ENCODE data around the gene EHD4.

The EHD4 gene

DNA sequence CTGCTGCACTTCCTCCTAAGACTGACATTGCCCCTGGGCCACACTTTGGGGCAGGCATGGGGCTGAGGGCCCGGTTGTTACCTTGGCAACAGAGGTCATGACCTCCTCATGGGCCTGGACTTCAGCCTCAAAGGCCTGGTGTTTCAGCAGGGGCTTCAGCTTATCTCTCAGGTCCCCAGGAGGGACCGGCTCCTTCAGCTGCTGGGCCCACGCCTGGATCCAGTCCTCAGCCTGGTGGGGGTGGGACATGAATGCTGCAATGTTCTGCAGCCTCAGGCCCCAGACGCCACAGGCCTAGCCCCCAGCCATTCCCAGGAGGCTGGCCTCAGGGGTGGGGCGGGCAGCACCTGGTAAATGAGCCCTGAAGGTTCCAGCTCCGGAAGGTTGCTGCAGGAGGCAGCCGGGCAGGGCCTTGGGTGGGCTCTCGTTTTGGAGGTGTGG is 106.1 kb downstream of the EHD4 start:
- peak overlapping the region; percentile 88 for H2AK5ac ChIP-seq (ENCODE audit: low read depth, low read length)
- peak overlapping the region; percentile 81 for H2AFZ ChIP-seq (ENCODE audit: low read length)
- H3K4me2 ChIP-seq (ENCODE audit: insufficient read depth, low read length, poor library complexity, severe bottlenecking) = no peak overlapping the region
- no peak overlapping the region for H3K4me3 ChIP-seq (ENCODE audit: low read length in 2 of 2)
- DNase-seq (ENCODE audit: low spot score) = peak; percentile 52
- no peak overlapping the region for H3K9ac ChIP-seq (ENCODE audit: low read depth, low read length, poor library complexity)
- peak overlapping the region; percentile 79 for H2BK5ac ChIP-seq (ENCODE audit: low read length)
- no peak overlapping the region for H2BK12ac ChIP-seq (ENCODE audit: low read length)
- H2BK120ac ChIP-seq (ENCODE audit: low read depth, low read length) = peak overlapping the region; percentile 35
- H3K27me3 ChIP-seq (ENCODE audit: control insufficient read depth in 3 of 3, insufficient read depth in 3 of 3, low read depth in 1 of 3, low read length in 3 of 3) = peaks cover 0 to 3% (median 0%) of the 10 kb centered on the region in 3 experiments
- peaks cover 0 to under 1% of the 10 kb centered on the region in 2 donors for H3K9me3 ChIP-seq (replicated peaks in 1 of 2; ENCODE audit: control insufficient read depth in 2 of 2, insufficient read depth in 1 of 2, low read depth in 1 of 2, low read length in 2 of 2)
- H4K91ac ChIP-seq (ENCODE audit: low read depth, low read length, poor library complexity) = no peak overlapping the region
- peaks cover 17 to 32% of the 10 kb centered on the region in 2 donors for H3K4me1 ChIP-seq (ENCODE audit: control insufficient read depth in 2 of 2, insufficient read depth in 1 of 2, low read depth in 1 of 2, low read length in 2 of 2)
- peak overlapping the region; percentile 91 for H3K18ac ChIP-seq (ENCODE audit: low read length)
- H3K36me3 ChIP-seq (replicated peaks in 1 of 2; ENCODE audit: control insufficient read depth in 2 of 2, insufficient read depth in 2 of 2, low read length in 2 of 2) = no peaks in the 10 kb centered on the region
- H2BK15ac ChIP-seq (ENCODE audit: low read length) = peak overlapping the region; percentile 97
- H3K14ac ChIP-seq (ENCODE audit: low read length) = peak overlapping the region; percentile 84
- no peaks in the 10 kb centered on the region for H3K79me1 ChIP-seq (ENCODE audit: low read depth, low read length)
- peak overlapping the region; percentile 1 for H3K23ac ChIP-seq (ENCODE audit: low read depth, low read length, poor library complexity)
- peak overlapping the region; percentile 85 for H4K8ac ChIP-seq (ENCODE audit: low read depth, low read length)
- H3K27ac ChIP-seq (replicated peaks; ENCODE audit: low read length) = peak overlapping the region; percentile 24
- peak overlapping the region; percentile 78 for H3K4ac ChIP-seq (ENCODE audit: low read length)
- WGBS, 2 donors (ENCODE audit: extremely low coverage in 2 of 2, insufficient read length in 2 of 2, insufficient replicate concordance in 1 of 2) = no CpG with 5 or more reads among the region's 8 CpGs

- peak overlapping the region; percentile 35 for H2BK120ac ChIP-seq (ENCODE audit: low read depth, low read length)
- no peak overlapping the region for H3K14ac ChIP-seq (ENCODE audit: low read length)
- WGBS, 2 donors (ENCODE audit: extremely low coverage in 2 of 2, insufficient read length in 2 of 2, insufficient replicate concordance in 1 of 2) = no CpG with 5 or more reads among the region's 18 CpGs
- peak overlapping the region; percentile 88 for H2AK5ac ChIP-seq (ENCODE audit: low read depth, low read length)
- H2AFZ ChIP-seq (ENCODE audit: low read length) = peak overlapping the region; percentile 81
- no peak overlapping the region for H3K4ac ChIP-seq (ENCODE audit: low read length)
- peak overlapping the region; percentile 91 for H3K18ac ChIP-seq (ENCODE audit: low read length)
- peaks cover 16 to 31% of the 10 kb centered on the region in 2 donors for H3K4me1 ChIP-seq (ENCODE audit: control insufficient read depth in 2 of 2, insufficient read depth in 1 of 2, low read depth in 1 of 2, low read length in 2 of 2)
- H3K4me2 ChIP-seq (ENCODE audit: insufficient read depth, low read length, poor library complexity, severe bottlenecking) = no peak overlapping the region
- DNase-seq (ENCODE audit: low spot score) = no peak
- no peak overlapping the region for H3K27ac ChIP-seq (replicated peaks; ENCODE audit: low read length)
- peaks cover 0 to 3% of the 10 kb centered on the region in 2 donors for H3K9me3 ChIP-seq (replicated peaks in 1 of 2; ENCODE audit: control insufficient read depth in 2 of 2, insufficient read depth in 1 of 2, low read depth in 1 of 2, low read length in 2 of 2)
- H3K27me3 ChIP-seq (ENCODE audit: control insufficient read depth in 3 of 3, insufficient read depth in 3 of 3, low read depth in 1 of 3, low read length in 3 of 3) = peaks cover 0 to 3% (median 0%) of the 10 kb centered on the region in 3 experiments
- no peaks in the 10 kb centered on the region for H3K36me3 ChIP-seq (replicated peaks in 1 of 2; ENCODE audit: control insufficient read depth in 2 of 2, insufficient read depth in 2 of 2, low read length in 2 of 2)
- H2BK5ac ChIP-seq (ENCODE audit: low read length) = peak overlapping the region; percentile 56
- H2BK15ac ChIP-seq (ENCODE audit: low read length) = peak overlapping the region; percentile 97
- no peak overlapping the region for H3K4me3 ChIP-seq (ENCODE audit: low read length in 2 of 2)
- no peak overlapping the region for H3K9ac ChIP-seq (ENCODE audit: low read depth, low read length, poor library complexity)
- H3K79me1 ChIP-seq (ENCODE audit: low read depth, low read length) = no peaks in the 10 kb centered on the region
- H4K8ac ChIP-seq (ENCODE audit: low read depth, low read length) = peak overlapping the region; percentile 85
- no peak overlapping the region for H2BK12ac ChIP-seq (ENCODE audit: low read length)
- H3K23ac ChIP-seq (ENCODE audit: low read depth, low read length, poor library complexity) = no peak overlapping the region
- peak overlapping the region; percentile 53 for H4K91ac ChIP-seq (ENCODE audit: low read depth, low read length, poor library complexity)
These were observed 106.8 kb downstream of the EHD4 start for GRCh38 chr15:41865490-41866055.

DNA sequence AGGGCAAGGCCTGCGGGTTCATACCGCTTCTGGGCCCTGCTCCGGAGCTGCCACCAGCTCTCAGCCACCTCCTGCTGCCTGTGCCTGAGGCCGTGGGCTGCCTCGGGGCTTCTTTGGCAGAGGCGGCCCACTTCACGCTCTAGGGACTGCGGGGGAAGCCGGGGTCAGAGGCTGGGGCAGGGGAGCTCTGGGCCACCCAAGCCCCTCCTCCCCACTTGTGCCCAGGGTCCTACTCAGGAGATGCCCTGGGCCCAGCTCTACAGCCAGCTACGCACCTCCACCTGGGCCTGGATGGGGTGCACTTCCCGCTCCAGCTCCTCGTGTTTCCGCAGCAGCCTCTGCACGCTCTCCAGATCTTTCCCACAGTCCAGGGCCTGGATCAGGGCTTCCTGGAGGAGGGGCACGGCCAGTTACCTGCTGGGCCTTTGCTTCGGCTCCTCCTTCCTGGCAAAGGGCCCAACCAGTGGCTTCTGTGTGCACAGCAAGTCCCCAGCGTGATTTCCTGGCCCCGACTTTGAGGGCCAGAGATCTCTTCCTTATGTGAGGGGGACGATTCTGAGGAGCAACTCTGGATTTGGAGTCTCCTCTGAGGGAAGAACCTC is 109.7 kb downstream of the EHD4 start:
- Histone ChIP-seq H3K9me3 (replicated peaks in 1 of 2; ENCODE audit: control insufficient read depth in 2 of 2, insufficient read depth in 1 of 2, low read depth in 1 of 2, low read length in 2 of 2) (peaks cover 0 to 3% of the 10 kb centered on the region in 2 donors), H2AFZ (ENCODE audit: low read length) (peak overlapping the region; percentile 26), H4K8ac (ENCODE audit: low read depth, low read length) (peak overlapping the region; percentile 73), H2BK120ac (ENCODE audit: low read depth, low read length) (no peak overlapping the region), H3K4me1 (ENCODE audit: control insufficient read depth in 2 of 2, insufficient read depth in 1 of 2, low read depth in 1 of 2, low read length in 2 of 2) (peaks cover 20 to 29% of the 10 kb centered on the region in 2 donors), H3K14ac (ENCODE audit: low read length) (peak overlapping the region; percentile 67), H3K4me3 (ENCODE audit: low read length in 2 of 2) (no peak overlapping the region), H3K23ac (ENCODE audit: low read depth, low read length, poor library complexity) (peak overlapping the region; percentile 81), H2BK5ac (ENCODE audit: low read length) (peak overlapping the region; percentile 32), H3K27me3 (ENCODE audit: control insufficient read depth in 3 of 3, insufficient read depth in 3 of 3, low read depth in 1 of 3, low read length in 3 of 3) (no peaks in the 10 kb centered on the region), H2BK15ac (ENCODE audit: low read length) (peak overlapping the region; percentile 10), H3K4me2 (ENCODE audit: insufficient read depth, low read length, poor library complexity, severe bottlenecking) (no peak overlapping the region), H3K79me1 (ENCODE audit: low read depth, low read length) (no peaks in the 10 kb centered on the region), H3K18ac (ENCODE audit: low read length) (peak overlapping the region; percentile 79), H2AK5ac (ENCODE audit: low read depth, low read length) (peak overlapping the region; percentile 59), H4K91ac (ENCODE audit: low read depth, low read length, poor library complexity) (no peak overlapping the region), H3K27ac (replicated peaks; ENCODE audit: low read length) (no peak overlapping the region), H3K36me3 (replicated peaks in 1 of 2; ENCODE audit: control insufficient read depth in 2 of 2, insufficient read depth in 2 of 2, low read length in 2 of 2) (no peaks in the 10 kb centered on the region), H3K4ac (ENCODE audit: low read length) (no peak overlapping the region), H2BK12ac (ENCODE audit: low read length) (no peak overlapping the region), H3K9ac (ENCODE audit: low read depth, low read length, poor library complexity) (peak overlapping the region; percentile 3)
- WGBS, 2 donors (ENCODE audit: extremely low coverage in 2 of 2, insufficient read length in 2 of 2, insufficient replicate concordance in 1 of 2) = no CpG with 5 or more reads among the region's 19 CpGs
- no peak for DNase-seq (ENCODE audit: low spot score)

DNA sequence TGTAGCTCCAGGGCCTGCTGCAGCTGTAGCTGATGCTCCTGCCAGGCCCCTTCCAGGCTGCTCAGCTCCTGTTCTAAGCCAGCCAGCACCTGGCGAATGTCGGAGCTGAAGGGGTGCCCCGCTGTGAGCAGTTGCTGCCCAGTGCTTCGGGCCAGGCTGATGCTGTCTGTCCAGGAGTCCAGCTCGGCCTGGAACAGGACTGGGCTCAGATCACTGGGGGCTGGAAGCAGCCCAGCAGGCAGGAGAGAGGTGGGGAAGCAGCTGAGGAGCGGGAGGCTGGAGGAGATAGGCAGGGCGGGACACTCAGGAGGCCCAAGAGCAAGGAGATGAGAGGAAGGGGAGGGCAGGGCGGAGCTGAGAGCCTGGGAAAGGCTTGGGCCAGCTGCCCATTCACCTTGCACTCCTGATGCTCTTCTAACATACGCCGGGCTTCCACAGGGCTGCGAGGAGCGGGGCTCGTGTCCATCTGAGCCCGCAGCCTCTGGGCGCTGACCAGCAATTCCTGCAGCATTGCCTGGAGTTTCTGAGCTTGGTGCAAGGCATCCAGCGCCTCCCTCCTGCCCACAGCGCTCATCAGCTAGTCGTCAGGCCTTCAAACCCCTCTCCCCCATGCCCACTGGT is 110.5 kb downstream of the EHD4 start:
- H2BK12ac ChIP-seq (ENCODE audit: low read length) = peak overlapping the region; percentile 93
- peaks cover 0 to 3% of the 10 kb centered on the region in 2 donors for H3K9me3 ChIP-seq (replicated peaks in 1 of 2; ENCODE audit: control insufficient read depth in 2 of 2, insufficient read depth in 1 of 2, low read depth in 1 of 2, low read length in 2 of 2)
- no peak overlapping the region for H4K8ac ChIP-seq (ENCODE audit: low read depth, low read length)
- H2BK5ac ChIP-seq (ENCODE audit: low read length) = peak overlapping the region; percentile 32
- no peaks in the 10 kb centered on the region for H3K79me1 ChIP-seq (ENCODE audit: low read depth, low read length)
- peak overlapping the region; percentile 59 for H2AK5ac ChIP-seq (ENCODE audit: low read depth, low read length)
- H3K9ac ChIP-seq (ENCODE audit: low read depth, low read length, poor library complexity) = no peak overlapping the region
- H3K4me2 ChIP-seq (ENCODE audit: insufficient read depth, low read length, poor library complexity, severe bottlenecking) = no peak overlapping the region
- H3K18ac ChIP-seq (ENCODE audit: low read length) = peak overlapping the region; percentile 68
- no peaks in the 10 kb centered on the region for H3K36me3 ChIP-seq (replicated peaks in 1 of 2; ENCODE audit: control insufficient read depth in 2 of 2, insufficient read depth in 2 of 2, low read length in 2 of 2)
- WGBS, 2 donors (ENCODE audit: extremely low coverage in 2 of 2, insufficient read length in 2 of 2, insufficient replicate concordance in 1 of 2) = no CpG with 5 or more reads among the region's 18 CpGs
- no peaks in the 10 kb centered on the region for H3K27me3 ChIP-seq (ENCODE audit: control insufficient read depth in 3 of 3, insufficient read depth in 3 of 3, low read depth in 1 of 3, low read length in 3 of 3)
- no peak for DNase-seq (ENCODE audit: low spot score)
- H3K27ac ChIP-seq (replicated peaks; ENCODE audit: low read length) = no peak overlapping the region
- H3K14ac ChIP-seq (ENCODE audit: low read length) = peak overlapping the region; percentile 67
- H2BK120ac ChIP-seq (ENCODE audit: low read depth, low read length) = no peak overlapping the region
- no peak overlapping the region for H4K91ac ChIP-seq (ENCODE audit: low read depth, low read length, poor library complexity)
- no peak overlapping the region for H3K23ac ChIP-seq (ENCODE audit: low read depth, low read length, poor library complexity)
- H3K4me3 ChIP-seq (ENCODE audit: low read length in 2 of 2) = no peak overlapping the region
- H2AFZ ChIP-seq (ENCODE audit: low read length) = peak overlapping the region; percentile 26
- peaks cover 20 to 24% of the 10 kb centered on the region in 2 donors for H3K4me1 ChIP-seq (ENCODE audit: control insufficient read depth in 2 of 2, insufficient read depth in 1 of 2, low read depth in 1 of 2, low read length in 2 of 2)
- H2BK15ac ChIP-seq (ENCODE audit: low read length) = no peak overlapping the region
- no peak overlapping the region for H3K4ac ChIP-seq (ENCODE audit: low read length)

Data from neuronal stem cell (in vitro differentiated cells).